ENCODE measurements around the gene SLC22A8. TPM values are rescaled to one million over a fixed set of nuclear protein-coding genes. Genes with fewer than 3 reads are reported as not detected.

SLC22A8 gene
- total and polyA plus RNA-seq, 2 of the 13 experiments (the other 11 are each of a cell fraction or from before 2014, with no cell fraction given): 0.04 to 0.05 TPM

- 0 out of 2 replicates have a peak, but pooled peaks have one; percentile 24 for TF ChIP-seq PAXIP1 (CRISPR knock-in tag; conservative IDR thresholded peaks at IDR 0.05)
- peak; percentile 29; the same call in 1 of the 2 replicates for TF ChIP-seq ZNF331 (CRISPR knock-in tag; IDR thresholded peaks at IDR 0.05)
- TF ChIP-seq ZNF3 (CRISPR knock-in tag; IDR thresholded peaks at IDR 0.05): peak; percentile 83; the same call in 1 of the 2 replicates
- no peak for TF ChIP-seq SOX13 (IDR thresholded peaks at IDR 0.05)
- 0 out of 4 replicates have a peak, but pooled peaks of 1 of the 2 experiments have one; percentile 7 for TF ChIP-seq SOX13 (CRISPR knock-in tag; conservative IDR thresholded peaks at IDR 0.05 in 1 of 2, IDR thresholded peaks at IDR 0.05 in 1 of 2)
Measured at GRCh38 chr11:63012430-63012829, 3.2 kb downstream of the SLC22A8 start (continued).

- FAIRE-seq: no peak
- in situ Hi-C loops (cut with HindIII; ENCODE audit: extremely low pct_ligation_motif_present, low pct_unique_long_range_greater_than_20kb) (no loop called here), intact Hi-C loops (cut with micrococcal nuclease; ENCODE audit: unreplicated experiment) (no loop called here)
- Histone ChIP-seq H3K27me3 (ENCODE audit: control insufficient read depth in 1 of 2, insufficient read depth in 2 of 2, low read length in 2 of 2) (peaks cover 2 to 10% of the 10 kb centered on the region in 2 experiments; a peak in 2 of 5 replicates), H3K27ac (ENCODE audit: extremely low read length, insufficient read depth, low read length) (no peak overlapping the region), H3K4me3 (replicated peaks in 1 of 3; ENCODE audit: insufficient read depth in 1 of 3, low read depth in 2 of 3, low read length in 3 of 3) (no peak overlapping the region), H3K79me2 (ENCODE audit: insufficient read depth, low read length) (no peaks in the 10 kb centered on the region), H3K4me1 (ENCODE audit: insufficient read depth, low read length) (peaks cover 34% of the 10 kb centered on the region), H3K4me2 (ENCODE audit: low read depth, low read length) (no peak overlapping the region), H3K36me3 (replicated peaks in 1 of 2; ENCODE audit: control insufficient read depth in 1 of 2, insufficient read depth in 2 of 2, low read length in 2 of 2) (no peaks in the 10 kb centered on the region), H3K9ac (ENCODE audit: insufficient read depth, low read depth, low read length) (no peak overlapping the region), H2AFZ (ENCODE audit: low read length) (no peak overlapping the region), H4K20me1 (ENCODE audit: insufficient read depth, low read length) (no peaks in the 10 kb centered on the region), H3K9me3 (ENCODE audit: low read length) (no peaks in the 10 kb centered on the region)
- BruUV-seq (replicated peaks): no TSS peak
- WGBS (ENCODE audit: low lambda C conversion rate): 38% methylated on average over 4 of the region's 5 CpGs
- POLR2A ChIA-PET: no interaction called here
- no peak for DNase-seq (ENCODE audit: low spot score)
- ATAC-seq: no peak
- no peak for TF ChIP-seq POLR2AphosphoS2 (IDR thresholded peaks at IDR 0.05; ENCODE audit: low read depth, low read length)
- TF ChIP-seq ZNF629 (CRISPR knock-in tag; conservative IDR thresholded peaks at IDR 0.05): peak; percentile 68
- no peak for TF ChIP-seq FOXJ3 (CRISPR knock-in tag; IDR thresholded peaks at IDR 0.05; ENCODE audit: borderline replicate concordance)
- CTCF ChIA-PET (ENCODE audit: low intra/inter-chr PET ratio, low total read pairs): no interaction called here
Measured at GRCh38 chr11:63010934-63011439, 4.7 kb downstream of the SLC22A8 start.

Data from HepG2 (cell line).